Psoas muscle (tissue), 8 donors: Measurements from ENCODE around the gene FRYL. TPM values are rescaled to one million over a fixed set of nuclear protein-coding genes. Genes with fewer than 3 reads are reported as not detected.
"Not testable (repeated sequence)": the region's sequence is repeated elsewhere in the genome, so short reads cannot be mapped to it uniquely, and the experiment has no call there.

ENCODE experiments used
- ATAC-seq, 4 donors: fragments of 200-7000 bp; cut with Tn5 transposase; one replicate each; pipeline ENCODE4 v1.9.1; 2020; ENCODE audit warnings: moderate library complexity in 3 of 4, mild to moderate bottlenecking in 2 of 4
- DNase-seq, 2 donors: peaks; one replicate each; pipeline ENCODE4 v3.0.0-alpha.2; 2020
- H3K27ac ChIP-seq: fragments of 200-600 bp; one replicate; pipeline ENCODE4 v1.8.0; 2022
- H3K27me3 ChIP-seq, 3 donors: fragments of 200-600 bp in 1 of 3; one replicate each; pipeline versions ENCODE4 v1.6.1 to v1.8.0; 2013 to 2022; ENCODE audit warnings: low read length in 2 of 3, mild to moderate bottlenecking in 2 of 3, moderate library complexity in 1 of 3; ENCODE audit not compliant: insufficient read depth in 3 of 3
- H3K36me3 ChIP-seq, 2 donors: fragments of 200-600 bp in 1 of 2; one replicate each; pipeline versions ENCODE4 v1.6.1 to v1.8.0; 2013 to 2022; ENCODE audit warnings: low read depth in 1 of 2, mild to moderate bottlenecking in 1 of 2, moderate library complexity in 1 of 2; ENCODE audit not compliant: insufficient read depth in 1 of 2
- H3K4me1 ChIP-seq: fragments of 200-600 bp; one replicate; pipeline ENCODE4 v1.8.0; 2022
- H3K4me3 ChIP-seq: fragments of 200-600 bp; one replicate; pipeline ENCODE4 v1.8.0; 2022; ENCODE audit warnings: mild to moderate bottlenecking
- H3K9me3 ChIP-seq: fragments of 200-600 bp; one replicate; pipeline ENCODE4 v1.8.0; 2022
- WGBS, 3 donors: extraction: QIAGEN DNeasy Blood & Tissue Kit; methylation state at CpG; one replicate each; pipeline versions ENCODE4 v1.1.6 to v1.1.7; 2013; 5-methylcytosine and 5-hydroxymethylcytosine counted together
- intact Hi-C, 2 donors: fragments of 100-400 bp; cut with DNase I; formaldehyde crosslinking; loops; one replicate each; pipeline versions ENCODE4 v1.11.0 to v1.14.2; 2022
- polyA plus RNA-seq, 3 donors: library from polyadenylated mRNA; stranded (reverse); fragments of 200-250 nt; gene quantifications; one replicate each; pipeline ENCODE4 v1.2.3, GENCODE V29; 2013
- total RNA-seq, 4 donors: library from RNA; stranded (reverse); fragmentation: NEBNext Ultra II Directional in 2 of 4; extraction: Animal tissue kit (Norgen Biotek cat#: 25700) in 2 of 4; gene quantifications; one replicate each; pipeline versions ENCODE4 v1.2.1 to v1.2.4, GENCODE V29; 2021 to 2023
- TF ChIP-seq, protein P1 (sequence below): fragments of 200-600 bp; IDR thresholded peaks from one replicate; pipeline ENCODE4 v1.8.0; 2022; ENCODE audit warnings: antibody characterized with exemption
- donor health status: healthy with polysubstance abuse.
- donor health status: DM: no; HTN: no; CAD: no; lungs with moderate emphysema.
- donor health status: Bipolar disorder and iron deficiency.
- donor health status: healthy.
- donor health status: DM: yes; HTN: yes; CAD: no.
- donor health status: DM: no; HTN: no; CAD: no.
- donor health status: DM: no; HTN: no; CAD: no.
- donor health status: DM: yes; HTN: yes; CAD: no.

FRYL gene
- total and polyA plus RNA-seq, 7 donors, result 4.8 to 21.7 (median 15.0) TPM

DNA sequence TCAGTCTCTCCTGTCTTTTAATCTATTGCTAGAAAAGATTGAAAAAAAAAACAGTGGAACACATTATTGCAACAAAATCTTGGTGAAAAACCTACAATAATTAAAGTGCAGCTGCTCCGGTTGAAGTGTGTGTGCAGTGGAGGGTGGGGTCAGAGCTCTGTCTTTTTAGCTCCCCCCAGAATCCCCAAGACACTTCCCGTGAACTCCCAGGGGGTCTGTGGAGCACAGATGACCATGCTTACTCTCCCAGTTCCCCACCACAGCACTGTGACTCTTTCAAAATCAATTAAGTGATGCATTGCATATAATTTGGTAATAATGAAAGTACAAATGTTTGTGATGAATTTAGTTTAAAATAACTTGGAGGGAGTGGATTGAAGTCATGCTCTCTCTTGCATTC, 312.6 kb downstream of the FRYL start:
- intact Hi-C loops, result no loop called here
- WGBS, 3 donors, result 26 to 46% (median 41%) methylated on average over 2 of the region's 2 CpGs
- Histone ChIP-seq H3K4me1 (no peaks in the 10 kb centered on the region), H3K27ac (no peak overlapping the region), H3K4me3 (no peak overlapping the region), H3K36me3 (no peaks in the 10 kb centered on the region), H3K9me3 (peaks cover 3% of the 10 kb centered on the region), H3K27me3 (no peaks in the 10 kb centered on the region)
- DNase-seq (no peak), ATAC-seq (no peak)
- TF ChIP-seq, protein P1, sequence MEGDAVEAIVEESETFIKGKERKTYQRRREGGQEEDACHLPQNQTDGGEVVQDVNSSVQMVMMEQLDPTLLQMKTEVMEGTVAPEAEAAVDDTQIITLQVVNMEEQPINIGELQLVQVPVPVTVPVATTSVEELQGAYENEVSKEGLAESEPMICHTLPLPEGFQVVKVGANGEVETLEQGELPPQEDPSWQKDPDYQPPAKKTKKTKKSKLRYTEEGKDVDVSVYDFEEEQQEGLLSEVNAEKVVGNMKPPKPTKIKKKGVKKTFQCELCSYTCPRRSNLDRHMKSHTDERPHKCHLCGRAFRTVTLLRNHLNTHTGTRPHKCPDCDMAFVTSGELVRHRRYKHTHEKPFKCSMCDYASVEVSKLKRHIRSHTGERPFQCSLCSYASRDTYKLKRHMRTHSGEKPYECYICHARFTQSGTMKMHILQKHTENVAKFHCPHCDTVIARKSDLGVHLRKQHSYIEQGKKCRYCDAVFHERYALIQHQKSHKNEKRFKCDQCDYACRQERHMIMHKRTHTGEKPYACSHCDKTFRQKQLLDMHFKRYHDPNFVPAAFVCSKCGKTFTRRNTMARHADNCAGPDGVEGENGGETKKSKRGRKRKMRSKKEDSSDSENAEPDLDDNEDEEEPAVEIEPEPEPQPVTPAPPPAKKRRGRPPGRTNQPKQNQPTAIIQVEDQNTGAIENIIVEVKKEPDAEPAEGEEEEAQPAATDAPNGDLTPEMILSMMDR, result no peak

DNA sequence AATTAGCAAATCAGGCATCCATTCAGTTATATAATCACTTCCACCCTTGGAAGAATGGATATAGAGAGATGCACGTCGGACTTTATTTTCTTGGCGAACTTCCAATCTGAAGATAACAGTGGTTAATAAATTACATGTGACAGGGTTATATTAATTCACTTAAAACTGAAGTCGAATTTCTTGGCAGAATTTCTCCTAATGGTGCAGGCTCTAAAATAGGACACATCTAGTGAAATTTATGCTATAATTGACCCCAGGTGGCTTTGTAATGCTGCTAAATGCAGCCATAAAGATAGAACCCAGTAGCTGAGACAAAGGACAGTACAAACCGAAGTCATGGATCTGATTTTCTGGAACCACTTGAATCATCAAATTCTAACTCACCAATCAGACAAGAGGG, 317.7 kb downstream of the FRYL start:
- TF ChIP-seq, protein P1, result no peak
- intact Hi-C loops, result no loop called here
- Histone ChIP-seq H3K27me3 (no peaks in the 10 kb centered on the region), H3K36me3 (no peaks in the 10 kb centered on the region), H3K27ac (no peak overlapping the region), H3K4me3 (no peak overlapping the region), H3K9me3 (peaks cover 3% of the 10 kb centered on the region), H3K4me1 (no peaks in the 10 kb centered on the region)
- DNase-seq (no peak), ATAC-seq (no peak)
- 43 to 50% (median 44%) methylated on average over 5 of the region's 5 CpGs for WGBS, 3 donors

DNA sequence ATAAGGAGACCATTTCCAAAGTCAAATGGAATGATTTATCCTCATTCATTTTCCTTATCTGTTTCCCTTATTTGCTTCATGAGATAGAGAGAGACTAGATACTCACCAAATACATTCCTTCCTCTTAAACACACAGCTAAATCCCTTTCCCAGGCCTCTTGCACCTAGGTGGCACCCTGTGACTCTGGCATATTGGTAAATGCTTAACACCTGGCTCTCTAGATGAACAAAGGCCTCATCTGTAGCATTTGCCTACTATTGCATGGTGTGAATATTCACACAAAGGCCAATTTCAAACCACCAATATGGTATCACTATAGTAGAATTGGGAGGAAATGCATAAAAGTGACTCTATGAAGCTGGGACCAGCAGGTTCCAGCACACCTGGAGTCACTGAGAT, 319.1 kb downstream of the FRYL start:
- TF ChIP-seq, protein P1, result no peak
- intact Hi-C loops, result no loop called here
- H3K4me1 ChIP-seq, result no peaks in the 10 kb centered on the region
- no peaks in the 10 kb centered on the region for H3K36me3 ChIP-seq
- DNase-seq (no peak), ATAC-seq (no peak)
- H3K27me3 ChIP-seq, result no peaks in the 10 kb centered on the region
- peaks cover 3% of the 10 kb centered on the region for H3K9me3 ChIP-seq
- H3K4me3 ChIP-seq, result no peak overlapping the region
- H3K27ac ChIP-seq, result no peak overlapping the region

DNA sequence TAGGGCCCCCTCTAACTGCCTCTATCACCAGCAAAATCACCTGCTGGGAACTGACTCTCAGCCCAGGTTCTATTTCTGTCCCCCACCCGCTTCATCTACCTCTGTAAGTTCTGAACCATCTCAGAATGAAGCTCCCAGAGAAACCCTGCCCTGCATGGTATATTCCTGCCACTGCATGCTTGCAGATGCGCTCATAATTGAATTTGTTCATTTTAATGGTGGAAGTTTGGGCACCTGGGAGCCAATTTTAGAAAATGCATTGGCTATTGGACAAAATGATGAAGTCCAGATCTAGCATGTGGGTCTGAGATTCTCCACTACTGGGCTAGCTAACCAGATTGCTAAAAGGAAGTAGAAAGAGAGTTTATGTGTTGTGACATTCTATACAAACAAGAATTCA, 325.5 kb downstream of the FRYL start:
- Histone ChIP-seq H3K9me3 (no peaks in the 10 kb centered on the region), H3K27ac (no peak overlapping the region), H3K4me3 (no peak overlapping the region), H3K4me1 (no peaks in the 10 kb centered on the region), H3K36me3 (no peaks in the 10 kb centered on the region), H3K27me3 (no peaks in the 10 kb centered on the region)
- ATAC-seq (no peak), DNase-seq (no peak)
- intact Hi-C loops, result no loop called here
- TF ChIP-seq, protein P1, result no peak
- 89 to 92% (median 90%) methylated on average over 2 of the region's 2 CpGs for WGBS, 3 donors

DNA sequence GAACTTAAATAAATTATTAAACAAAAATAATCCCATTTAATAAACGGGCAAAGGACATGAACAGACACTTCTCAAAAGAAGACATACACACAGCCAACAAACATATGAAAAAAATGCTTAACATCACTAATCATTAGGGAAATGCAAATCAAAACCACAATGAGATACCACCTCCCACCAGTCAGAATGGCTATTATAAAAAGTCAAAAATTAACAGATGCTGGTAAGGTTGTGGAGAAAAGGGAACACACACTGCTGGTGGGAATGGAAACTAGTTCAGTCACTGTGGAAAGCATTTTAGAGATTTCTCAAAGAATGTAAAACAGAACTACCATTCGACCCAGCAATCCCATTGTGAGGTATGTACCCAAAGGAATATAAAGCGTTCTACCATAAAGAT, 328.4 kb downstream of the FRYL start:
- intact Hi-C loops, H3K27ac ChIP-seq, DNase-seq, H3K27me3 ChIP-seq, ATAC-seq, H3K9me3 ChIP-seq, H3K36me3 ChIP-seq, H3K4me3 ChIP-seq, H3K4me1 ChIP-seq: not testable (repeated sequence)
- WGBS, 3 donors, result 86 to 88% (median 87%) methylated on average over 3 of the region's 3 CpGs
